NCI-H2171 (cell line): ENCODE data around the gene SPTBN2.

Experiments used
- DNase-seq: peaks from one replicate; lab custom pipeline; 2025; lab: John Stamatoyannopoulos, UW

SPTBN2 gene

GRCh38 chr11:66704659-66705360 is 24.2 kb downstream of the SPTBN2 start:
- DNase-seq, result no peak

GRCh38 chr11:66701432-66702240 is 27.4 kb downstream of the SPTBN2 start:
- DNase-seq, result no peak

GRCh38 chr11:66700742-66701141 is 28.3 kb downstream of the SPTBN2 start:
- DNase-seq, result no peak

- DNase-seq, result no peak
These were observed 28.7 kb downstream of the SPTBN2 start for GRCh38 chr11:66700337-66700736.

GRCh38 chr11:66698491-66698890 is 30.5 kb downstream of the SPTBN2 start:
- DNase-seq, result no peak

GRCh38 chr11:66697988-66698387 is 31.0 kb downstream of the SPTBN2 start:
- DNase-seq, result no peak

- no peak for DNase-seq
These were observed 32.9 kb downstream of the SPTBN2 start for GRCh38 chr11:66696146-66696545.

- peak; percentile 57 for DNase-seq
These were observed 34.2 kb downstream of the SPTBN2 start for GRCh38 chr11:66694732-66695207.

- DNase-seq, result no peak
These were observed 35.0 kb downstream of the SPTBN2 start for GRCh38 chr11:66694056-66694410.

- no peak for DNase-seq
These were observed 35.5 kb downstream of the SPTBN2 start for GRCh38 chr11:66693356-66694055.

GRCh38 chr11:66692871-66693331 is 36.1 kb downstream of the SPTBN2 start:
- no peak for DNase-seq

- no peak for DNase-seq
These were observed 36.6 kb downstream of the SPTBN2 start for GRCh38 chr11:66692446-66692845.

GRCh38 chr11:66691311-66691980 is 37.6 kb downstream of the SPTBN2 start:
- DNase-seq, result no peak

- no peak for DNase-seq
These were observed 39.1 kb downstream of the SPTBN2 start for GRCh38 chr11:66689661-66690590.

- no peak for DNase-seq
These were observed 40.2 kb downstream of the SPTBN2 start for GRCh38 chr11:66688561-66689534.

GRCh38 chr11:66687831-66688281 is 41.2 kb downstream of the SPTBN2 start:
- no peak for DNase-seq

- DNase-seq, result no peak
These were observed 41.9 kb downstream of the SPTBN2 start for GRCh38 chr11:66686801-66687750.

- no peak for DNase-seq
These were observed 42.8 kb downstream of the SPTBN2 start for GRCh38 chr11:66686100-66686785.
